T follicular helper cell (primary cell): ENCODE results near the gene HOXC4.
A peak's percentile ranks its signal among the peaks of the same experiment; 100 is the strongest.
"Not testable (repeated sequence)": the region's sequence is repeated elsewhere in the genome, so short reads cannot be mapped to it uniquely, and the experiment has no call there.

Experiments used
- DNase-seq: peaks from one replicate; pipeline ENCODE4 v3.0.0-alpha.2; 2020; ENCODE audit warnings: low read depth

HOXC4 gene

DNA sequence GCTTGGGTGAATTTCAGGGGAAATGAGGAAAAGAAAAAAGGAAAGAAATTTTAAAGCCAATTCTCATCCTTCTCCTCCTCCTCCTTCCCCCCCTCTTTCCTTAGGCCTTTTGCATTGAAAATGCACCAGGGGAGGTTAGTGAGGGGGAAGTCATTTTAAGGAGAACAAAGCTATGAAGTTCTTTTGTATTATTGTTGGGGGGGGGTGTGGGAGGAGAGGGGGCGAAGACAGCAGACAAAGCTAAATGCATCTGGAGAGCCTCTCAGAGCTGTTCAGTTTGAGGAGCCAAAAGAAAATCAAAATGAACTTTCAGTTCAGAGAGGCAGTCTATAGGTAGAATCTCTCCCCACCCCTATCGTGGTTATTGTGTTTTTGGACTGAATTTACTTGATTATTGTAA is 1.9 kb downstream of the HOXC4 start:
- DNase-seq: no peak

DNA sequence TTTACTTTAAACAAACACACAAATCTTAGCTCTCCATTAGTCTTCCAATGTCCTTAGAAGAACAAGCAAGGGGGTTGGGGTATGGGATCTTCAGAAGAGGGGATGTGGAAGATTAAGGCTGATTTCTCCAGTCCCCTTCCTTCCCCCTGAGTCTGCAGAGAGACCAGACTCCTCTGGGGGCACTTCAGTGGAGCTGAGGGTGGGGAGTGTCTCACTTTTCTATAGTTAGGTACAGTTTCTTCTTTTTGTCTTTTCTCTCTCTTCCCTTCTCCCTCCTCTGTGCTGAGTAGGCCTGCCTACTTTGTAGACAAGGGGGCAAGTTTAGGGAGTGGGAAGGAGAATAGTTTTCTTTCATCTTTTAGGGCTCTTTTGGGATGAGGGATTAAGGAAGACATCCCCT is 2.5 kb downstream of the HOXC4 start:
- DNase-seq: no peak

DNA sequence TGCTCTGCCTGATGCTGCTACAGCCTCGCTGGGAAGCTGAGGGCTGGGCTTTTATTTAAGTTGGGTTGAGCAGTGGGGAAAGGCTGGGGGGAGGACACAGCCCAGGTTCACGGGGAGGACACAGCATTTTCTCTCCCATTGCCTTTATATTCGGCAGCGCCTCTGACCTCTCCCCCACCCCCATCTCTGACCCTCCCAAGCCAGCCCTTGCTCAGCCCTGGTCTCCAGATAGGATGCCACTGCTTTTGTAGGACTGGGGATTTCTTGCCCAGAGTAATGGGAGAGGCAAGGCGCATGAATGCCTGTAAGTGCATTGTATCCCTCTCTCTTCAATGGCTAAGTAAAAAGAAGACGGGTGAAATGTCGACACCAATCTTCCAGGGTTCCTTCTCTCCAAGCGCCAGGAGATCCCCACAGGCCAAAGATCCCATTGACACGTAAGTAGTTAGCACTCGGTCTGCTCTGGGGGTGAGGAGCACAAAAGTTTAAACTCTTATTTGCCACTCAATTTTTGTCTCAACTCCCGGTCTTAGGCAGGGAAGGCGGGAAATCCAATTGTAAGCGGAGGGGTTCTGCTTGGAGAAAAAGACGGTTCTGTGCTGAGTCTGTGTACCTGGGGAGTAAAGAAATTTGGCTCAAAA is 4.6 kb downstream of the HOXC4 start:
- DNase-seq: no peak

DNA sequence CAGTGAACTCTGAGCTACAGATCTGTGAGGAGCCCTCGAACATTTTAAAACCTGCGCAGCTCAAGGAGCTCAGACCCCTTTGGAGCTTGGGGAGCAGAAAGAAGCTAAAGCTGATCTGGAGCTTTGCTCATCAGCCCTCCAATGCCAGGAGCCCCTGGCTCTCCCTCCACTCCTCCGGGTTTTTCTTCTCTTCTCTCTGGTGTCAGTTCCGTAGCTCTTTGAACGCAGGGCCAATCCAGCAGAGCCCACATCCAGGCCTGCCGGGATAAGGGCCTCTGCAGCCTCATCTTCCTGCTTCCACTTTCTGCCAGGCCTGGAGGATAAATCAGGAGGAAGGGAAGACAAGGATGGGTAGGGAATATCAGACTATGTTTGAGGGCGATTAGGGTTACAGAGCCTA is 6.0 kb downstream of the HOXC4 start:
- DNase-seq: no peak

DNA sequence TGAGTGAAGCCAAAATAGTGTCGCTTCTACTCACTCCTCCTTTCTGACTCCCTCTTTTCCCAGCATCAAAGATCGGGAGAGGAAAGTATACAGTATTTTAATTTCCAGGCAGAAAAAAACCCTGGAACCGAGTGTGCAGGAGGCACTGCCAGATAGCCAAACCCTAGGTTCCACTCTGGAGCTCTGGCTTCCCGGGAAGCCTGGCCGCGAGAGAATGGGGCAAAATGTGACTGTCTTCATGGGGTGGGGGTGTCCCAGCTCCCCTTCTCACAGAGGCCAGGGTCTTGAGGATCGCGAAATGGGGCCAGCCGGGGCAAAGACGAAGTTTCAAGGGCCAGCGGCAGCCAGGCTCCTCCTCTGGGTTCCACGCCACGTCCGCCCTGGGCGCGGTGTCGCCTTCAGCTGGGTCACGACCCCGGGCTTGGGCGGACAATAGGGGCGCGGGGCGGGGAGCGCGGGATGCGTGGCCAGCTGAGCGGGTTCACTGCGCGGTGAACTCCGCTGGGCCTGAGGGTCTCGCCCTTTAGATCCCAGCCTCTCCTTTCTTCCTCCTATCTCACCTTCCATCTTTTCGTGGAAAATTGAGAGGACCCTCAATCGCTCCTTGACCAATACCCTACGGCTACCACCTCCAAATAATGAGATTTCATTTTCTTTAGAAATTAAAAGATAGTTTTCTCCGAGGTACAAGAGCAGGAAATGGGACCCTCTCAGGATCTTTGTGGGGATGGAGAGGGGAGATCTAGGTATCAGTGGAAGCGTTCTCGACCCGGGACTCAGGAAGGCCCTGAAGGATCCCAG is 6.7 kb downstream of the HOXC4 start:
- no peak for DNase-seq

DNA sequence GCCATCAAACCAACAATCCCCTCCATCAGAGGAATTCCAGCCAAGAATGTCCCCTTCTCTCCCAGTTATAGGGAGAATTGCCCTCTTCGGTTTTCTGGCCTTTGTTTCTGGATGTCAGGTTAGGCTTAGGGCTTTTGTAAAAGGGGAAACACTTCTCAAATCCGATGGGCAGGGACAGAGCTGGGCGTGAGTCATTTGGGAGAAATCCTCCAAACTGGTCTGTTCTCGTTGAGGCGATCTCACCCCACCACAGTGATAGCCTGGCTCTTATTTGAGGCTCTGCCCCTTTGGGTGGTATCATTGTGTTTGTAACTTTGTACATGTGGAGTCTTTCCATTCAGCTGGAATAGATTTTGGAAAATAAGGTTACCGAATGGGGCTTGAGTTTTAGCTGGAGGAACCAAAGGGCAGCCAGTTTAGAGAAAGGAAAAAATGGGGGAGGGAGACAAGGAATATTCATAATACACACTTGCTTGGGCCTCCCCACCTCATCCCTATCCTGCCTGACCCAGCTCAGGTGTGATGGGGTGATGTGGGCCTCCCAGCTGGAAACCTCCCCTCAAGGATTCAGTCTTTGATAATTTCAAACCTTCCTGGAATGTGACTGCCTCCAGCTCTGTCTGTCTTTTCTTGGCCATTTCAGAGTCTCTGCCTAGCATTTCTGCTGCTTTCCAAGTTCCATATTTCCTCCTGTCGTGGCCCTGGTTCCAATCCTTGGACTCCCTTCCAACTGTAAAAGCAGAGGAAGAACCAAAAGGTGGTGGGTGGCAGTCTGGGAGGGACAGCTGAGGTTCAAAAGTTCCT is 7.5 kb downstream of the HOXC4 start:
- DNase-seq: no peak

DNA sequence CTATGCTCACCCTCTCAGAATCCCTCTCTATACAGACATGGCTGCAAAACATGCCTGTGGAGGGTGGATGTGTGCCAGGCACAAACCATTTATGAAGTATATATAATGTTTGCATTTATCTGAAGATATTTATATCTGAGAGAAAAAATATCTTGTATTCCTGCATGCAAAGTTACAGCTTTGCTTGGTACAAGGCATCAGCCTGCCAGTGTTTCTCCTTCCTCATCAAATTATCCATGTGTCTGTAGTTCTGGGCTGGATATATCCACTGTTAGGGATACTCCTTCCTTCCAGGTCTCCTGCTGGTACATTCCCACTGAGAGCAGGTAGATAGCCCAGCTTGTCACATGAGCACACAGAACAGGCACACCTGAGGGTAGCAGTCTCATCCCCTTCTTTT is 12.0 kb downstream of the HOXC4 start:
- DNase-seq: no peak

DNA sequence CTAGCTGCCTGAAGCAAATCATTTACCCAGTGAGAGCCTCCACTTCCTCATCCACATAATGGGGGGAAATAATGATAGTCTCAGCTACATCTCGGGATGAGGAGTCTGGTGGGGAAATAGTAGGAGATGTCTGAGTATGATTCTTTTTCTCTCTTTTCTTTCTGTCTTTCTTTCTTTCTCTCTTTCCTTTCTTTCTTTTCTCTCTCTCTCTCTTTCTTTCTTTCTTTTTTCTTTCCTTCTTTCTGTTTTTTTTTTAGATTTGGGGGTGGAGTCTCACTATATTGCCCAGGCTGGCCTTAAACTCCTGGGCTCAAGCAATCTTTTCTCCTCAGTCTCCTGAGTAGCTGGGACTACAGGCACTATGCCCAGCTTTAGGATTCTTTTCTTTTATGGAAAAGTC is 12.8 kb downstream of the HOXC4 start:
- DNase-seq: no peak

DNA sequence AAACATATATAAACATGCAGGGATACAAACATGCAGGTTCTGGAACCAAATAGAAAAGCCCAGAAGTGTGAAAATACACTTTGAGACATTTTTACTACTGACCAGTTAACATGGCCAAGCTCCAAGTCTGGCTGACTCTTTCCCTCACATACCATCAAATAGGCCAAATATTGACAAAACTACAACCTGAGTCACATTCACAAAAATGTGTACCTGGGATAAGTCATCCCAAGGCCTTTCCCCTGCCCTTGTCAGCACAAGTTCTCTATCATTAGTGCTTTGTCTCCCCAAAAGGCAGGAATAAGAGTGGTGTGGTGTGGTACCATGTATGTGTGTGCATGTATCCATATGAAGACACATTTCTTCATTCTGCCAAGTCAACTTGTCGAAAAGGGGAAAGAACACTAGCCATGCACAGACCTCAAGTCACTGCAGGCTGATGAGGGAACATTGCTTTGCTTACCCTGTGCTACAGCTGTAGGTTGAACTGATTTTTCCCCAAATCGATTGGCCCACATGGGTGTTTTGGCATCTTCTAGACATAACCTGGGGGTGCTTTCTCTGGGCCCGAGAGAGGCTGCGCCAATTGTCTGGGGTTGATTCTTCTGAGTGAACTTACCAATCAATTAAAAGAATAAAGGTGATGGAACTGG is 14.9 kb downstream of the HOXC4 start:
- DNase-seq: no peak

DNA sequence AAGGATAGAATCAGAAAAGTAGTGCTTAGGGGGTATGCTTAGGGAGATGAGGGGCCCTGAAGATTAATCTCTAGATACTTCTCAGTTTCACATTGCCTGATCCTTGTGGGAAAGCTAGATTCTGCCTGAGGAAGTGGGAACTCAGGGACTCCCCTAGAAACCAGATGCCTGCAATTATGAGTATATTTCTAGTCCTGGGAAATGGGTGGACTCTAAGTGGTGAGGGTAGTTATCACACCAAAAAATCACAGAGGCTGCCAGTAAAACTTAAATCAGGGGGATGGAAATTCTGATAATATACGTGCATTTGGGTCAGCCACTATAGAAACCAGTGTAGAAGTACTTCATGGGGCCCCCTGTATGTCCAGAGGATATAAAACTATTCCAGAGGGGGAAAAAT is 18.3 kb downstream of the HOXC4 start:
- no peak for DNase-seq

DNA sequence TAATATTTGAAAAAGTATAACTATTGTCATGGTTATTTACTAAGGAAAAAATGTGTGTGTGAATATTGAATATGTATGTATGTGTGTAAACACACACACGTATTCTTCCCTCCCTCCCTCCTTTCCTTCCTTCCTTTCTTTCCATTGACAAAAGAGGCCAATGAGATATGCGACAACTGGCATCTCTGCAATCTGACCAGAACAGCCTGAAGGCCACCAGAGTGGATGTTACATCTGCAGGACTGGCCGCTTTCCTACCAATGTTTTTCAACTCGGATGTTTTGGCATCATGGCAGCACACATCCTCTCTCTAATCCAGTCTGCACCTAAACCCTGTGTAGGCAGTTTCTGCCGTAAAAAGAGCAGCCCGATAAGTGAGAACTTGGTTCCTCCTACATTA is 20.7 kb downstream of the HOXC4 start:
- no peak for DNase-seq

DNA sequence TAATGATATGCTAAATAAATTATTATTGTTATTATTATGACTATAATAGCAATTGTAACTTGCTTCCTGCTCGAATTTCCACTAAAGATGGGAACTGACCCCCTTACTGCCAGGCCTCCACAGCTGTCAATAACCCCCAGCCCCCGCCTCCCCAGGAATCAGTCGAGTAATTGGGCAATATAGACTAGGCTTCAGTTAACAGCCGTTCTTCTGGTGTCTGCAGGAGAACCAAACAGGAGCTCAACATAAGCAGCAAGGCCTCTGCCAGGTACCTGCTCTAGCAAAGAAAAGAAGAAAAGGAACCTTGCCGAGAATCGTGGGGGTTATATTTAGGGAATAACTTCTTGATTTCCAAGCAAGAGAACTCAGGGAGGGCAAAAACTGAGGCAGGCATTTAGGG is 21.8 kb downstream of the HOXC4 start:
- DNase-seq: no peak

DNA sequence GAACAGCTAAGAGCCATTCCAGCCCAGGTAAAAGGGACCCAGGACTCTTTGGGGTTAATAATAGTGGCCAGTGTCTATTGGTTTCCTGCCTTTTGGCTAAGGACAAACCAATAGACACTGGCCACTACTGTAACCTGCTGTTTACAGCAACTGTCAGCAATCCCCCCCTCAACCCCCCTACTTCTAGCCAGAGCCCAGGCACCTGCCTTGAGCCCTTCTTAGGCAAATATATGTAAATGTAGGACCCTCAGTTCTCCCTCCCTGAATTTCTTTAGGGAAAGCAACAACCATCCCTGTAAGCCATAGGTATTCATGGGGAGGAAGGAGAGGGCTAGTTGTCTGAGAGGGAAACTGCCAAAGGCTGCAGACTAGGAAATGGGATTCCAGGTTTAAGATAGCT is 22.3 kb downstream of the HOXC4 start:
- DNase-seq: no peak

DNA sequence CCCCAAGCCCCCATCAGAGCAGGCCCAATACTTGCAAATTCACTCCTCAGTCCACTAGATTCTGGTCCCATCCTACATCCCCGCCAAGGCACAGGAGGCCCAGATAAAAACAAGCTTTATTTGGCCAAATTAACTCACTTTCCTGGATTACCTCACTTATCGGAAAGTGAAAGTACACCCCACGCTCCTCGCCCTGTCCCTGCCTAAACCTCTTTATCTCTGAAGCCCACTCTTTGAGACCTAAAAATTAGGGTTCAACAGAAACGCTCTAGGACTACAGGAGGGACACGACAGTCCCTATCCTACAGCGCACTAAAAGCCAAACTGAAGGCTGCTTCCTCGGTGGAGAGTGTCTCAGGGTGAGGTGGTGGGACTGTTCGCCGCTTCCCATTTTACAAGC is 24.2 kb downstream of the HOXC4 start:
- DNase-seq: not testable (repeated sequence)

DNA sequence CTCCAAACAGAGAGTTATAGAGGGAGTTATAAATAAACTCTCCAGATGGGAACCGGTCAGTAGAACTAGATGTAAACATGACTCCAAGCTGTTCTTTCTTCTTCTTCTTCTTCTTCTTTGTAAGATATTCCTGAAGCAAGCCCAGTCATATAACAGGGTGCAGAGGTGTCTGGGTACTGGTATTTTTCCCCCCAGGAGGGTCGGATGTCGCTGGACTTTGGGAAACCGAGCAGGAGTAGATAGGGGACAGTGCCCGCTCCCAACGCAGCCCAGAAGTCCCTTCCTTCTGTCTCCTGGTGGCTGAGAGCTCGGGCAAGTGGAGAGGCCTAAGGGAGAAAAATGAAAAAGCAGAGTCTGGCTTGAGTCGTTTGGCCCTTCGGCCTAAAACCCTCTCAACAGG is 25.5 kb downstream of the HOXC4 start:
- not testable (repeated sequence) for DNase-seq

DNA sequence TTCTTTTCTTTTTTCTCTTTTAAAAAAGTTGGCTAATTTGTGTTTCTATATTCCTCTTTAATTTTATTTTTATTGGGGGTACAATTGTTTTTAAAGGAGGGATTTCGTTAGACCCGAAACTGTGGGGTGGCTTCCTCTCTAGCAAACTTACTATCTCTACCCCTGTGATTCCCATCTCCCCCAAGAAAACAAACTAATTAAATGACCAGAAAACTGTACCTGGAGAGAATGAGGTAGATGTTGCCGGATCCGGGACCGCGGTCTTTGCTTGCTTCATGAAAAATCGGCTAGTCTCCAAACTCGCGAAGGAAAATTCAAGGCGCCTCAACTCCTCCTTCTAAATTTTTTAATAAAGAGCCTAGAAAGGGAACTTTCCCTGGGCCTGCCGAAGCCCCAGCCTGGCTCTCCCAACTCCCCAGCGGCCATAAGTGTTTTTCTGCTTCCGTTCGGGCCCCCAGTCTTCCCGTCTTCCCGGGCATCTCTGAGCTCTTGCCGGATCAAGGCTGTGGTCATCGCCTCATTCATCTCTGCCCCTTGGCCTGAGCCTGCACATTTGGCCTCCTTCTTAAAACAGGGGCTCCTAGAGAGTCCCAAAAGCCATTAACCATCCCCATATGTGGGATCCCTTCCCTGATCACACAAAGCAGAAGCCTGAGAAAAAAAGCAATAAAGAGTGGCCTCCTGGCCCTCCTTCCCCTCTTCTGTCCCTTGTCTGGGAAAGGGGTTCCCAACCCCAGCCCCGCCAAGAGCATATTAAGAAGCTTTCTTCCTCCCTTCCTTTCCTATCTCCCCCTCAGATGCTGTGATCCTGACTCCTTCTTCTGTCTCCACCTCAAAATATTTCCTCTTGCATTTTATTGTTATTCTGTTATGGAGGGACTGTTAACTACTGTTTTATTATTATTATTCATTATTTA is 26.6 kb downstream of the HOXC4 start:
- not testable (repeated sequence) for DNase-seq

DNA sequence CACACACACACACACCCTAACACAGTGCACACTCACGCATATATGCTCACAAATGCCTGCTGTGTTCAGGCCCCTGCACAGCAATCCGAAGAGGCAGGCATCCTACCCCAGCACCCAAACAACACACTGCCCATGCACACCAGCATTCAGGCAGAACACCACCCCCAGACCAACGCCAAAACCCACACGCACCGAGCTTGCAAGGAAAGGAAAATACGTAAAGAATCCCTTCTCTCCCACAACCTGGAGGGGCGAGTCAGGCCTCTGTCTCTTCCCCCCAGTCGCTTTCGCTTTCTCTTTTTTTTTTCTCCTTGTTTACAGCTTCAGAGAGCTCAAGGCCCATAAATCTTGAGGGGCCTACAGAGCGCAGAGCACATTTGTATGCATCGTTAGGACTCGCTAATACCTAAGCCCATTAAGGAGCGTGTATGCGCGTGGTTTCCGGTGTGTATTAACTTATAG is 27.4 kb downstream of the HOXC4 start:
- DNase-seq: not testable (repeated sequence)

DNA sequence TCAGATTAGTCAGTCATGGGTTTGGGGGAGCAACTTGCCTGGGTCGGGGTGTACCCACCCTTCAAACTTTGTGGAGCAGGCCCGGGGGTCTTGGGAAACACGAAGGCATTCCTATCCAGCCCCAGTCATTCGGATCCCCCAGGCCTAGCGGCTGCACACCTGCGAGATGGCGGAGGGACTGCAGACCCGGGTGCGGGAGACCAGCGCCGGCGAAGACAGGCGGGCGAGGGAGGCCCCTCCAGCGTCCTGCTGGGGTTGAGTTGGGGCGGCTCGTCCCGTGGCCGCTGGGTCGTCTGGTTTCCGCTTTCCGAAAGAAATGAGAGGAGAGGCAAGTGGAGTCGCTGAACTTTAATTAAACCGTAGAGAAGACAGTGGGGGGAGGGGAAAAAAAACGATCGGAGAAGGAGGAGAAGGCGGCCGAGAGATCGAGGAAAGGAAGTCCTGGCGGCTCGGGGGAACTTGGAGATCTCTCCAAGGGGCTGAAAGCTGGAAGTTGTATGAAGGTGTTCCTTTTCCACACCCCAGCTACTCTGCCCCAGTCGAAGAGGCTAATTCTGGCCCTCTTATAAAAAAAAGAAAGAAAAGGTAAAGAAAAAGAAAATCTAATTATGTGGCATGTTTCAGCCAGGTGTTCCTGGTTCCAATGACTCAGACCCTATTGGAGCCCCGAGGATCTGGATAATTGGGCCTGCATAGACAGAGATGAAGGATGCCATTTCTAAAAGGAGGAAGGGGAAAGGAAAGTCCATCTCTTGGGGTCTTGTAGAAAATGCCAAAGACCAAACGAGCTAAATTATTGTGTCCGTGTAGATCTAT is 28.2 kb downstream of the HOXC4 start:
- DNase-seq: not testable (repeated sequence)

DNA sequence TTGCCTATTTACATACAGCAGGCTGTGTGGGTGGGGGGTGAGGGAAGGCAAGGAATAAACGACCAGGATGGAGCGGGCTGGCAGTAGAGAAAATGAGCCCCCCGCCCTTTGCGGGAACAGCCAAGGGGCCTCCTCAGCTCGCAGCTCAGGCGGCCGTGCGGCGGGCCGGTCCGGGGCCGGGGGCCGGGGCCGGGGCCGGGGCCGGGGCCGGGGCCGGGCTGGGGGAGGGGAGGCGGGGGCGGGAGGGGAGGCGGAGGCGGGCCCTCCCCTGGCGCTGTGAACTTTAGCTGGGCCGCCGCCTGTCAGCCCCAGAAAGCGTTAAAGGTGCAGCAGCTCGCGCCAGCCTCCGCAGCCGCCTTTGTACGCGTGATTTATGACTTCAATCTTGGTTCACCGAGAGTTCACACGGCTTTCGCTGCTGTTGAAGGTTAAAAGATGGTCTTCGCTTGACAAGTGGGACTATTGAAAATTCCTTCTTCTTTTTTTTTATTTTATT is 28.8 kb downstream of the HOXC4 start:
- peak; percentile 10 for DNase-seq

DNA sequence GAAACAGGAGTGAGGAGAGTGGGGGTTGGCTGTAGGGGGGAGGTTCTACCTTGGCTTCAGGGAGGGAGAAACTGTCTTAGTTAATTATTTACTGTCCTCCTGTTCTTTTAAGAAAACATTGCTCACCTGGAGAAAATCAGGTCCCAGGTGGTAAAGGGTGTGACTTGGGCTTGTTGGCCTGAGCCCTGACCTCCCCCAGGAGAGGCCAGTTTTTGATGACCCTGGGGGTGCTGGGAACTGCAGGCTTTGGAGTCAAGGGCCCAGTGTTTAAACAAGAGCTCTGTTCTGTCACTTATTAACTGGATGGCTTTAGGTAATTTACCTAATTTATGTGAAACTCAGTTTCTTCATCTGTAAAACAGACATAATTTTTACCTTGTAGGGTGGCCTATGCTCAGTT is 34.4 kb downstream of the HOXC4 start:
- not testable (repeated sequence) for DNase-seq
